Ascending aorta (tissue), 2 donors: ENCODE data around the gene PHF2. TPM values are rescaled to one million over a fixed set of nuclear protein-coding genes. Genes with fewer than 3 reads are reported as not detected.

Experiments used
- DNase-seq, 2 donors: peaks; one replicate each; pipeline ENCODE4 v3.0.0-alpha.2; 2019; ENCODE audit warnings: low spot score in 2 of 2
- H3K27ac ChIP-seq, 2 donors: fragments of 200-600 bp; sonication (generic); one replicate each; pipeline ENCODE4 v1.5.1; 2016 to 2017; ENCODE audit warnings: mild to moderate bottlenecking in 1 of 2
- H3K27me3 ChIP-seq: fragments of 200-600 bp; sonication (generic); one replicate; pipeline ENCODE4 v1.5.1; 2017
- H3K36me3 ChIP-seq, 2 donors: fragments of 200-600 bp; sonication (generic); one replicate each; pipeline ENCODE4 v1.5.1; 2016
- H3K4me1 ChIP-seq, 2 donors: fragments of 200-600 bp; sonication (generic); one replicate each; pipeline ENCODE4 v1.5.1; 2016 to 2017; ENCODE audit warnings: mild to moderate bottlenecking in 1 of 2
- H3K4me3 ChIP-seq, 2 donors: fragments of 200-600 bp; sonication (generic); one replicate each; pipeline ENCODE4 v1.5.1; 2016 to 2017; ENCODE audit warnings: mild to moderate bottlenecking in 1 of 2
- H3K9me3 ChIP-seq, 2 donors: fragments of 200-600 bp; sonication (generic); one replicate each; pipeline ENCODE4 v1.5.1; 2016
- intact Hi-C: fragments of 100-400 bp; cut with DNase I; formaldehyde crosslinking; loops from one replicate; pipeline ENCODE4 v1.15.1; 2023
- total RNA-seq: library from RNA; depleted of rRNA; stranded (reverse); fragments of >200 nt; gene quantifications from one replicate; pipeline ENCODE4 v1.1.0, GENCODE V29; 2016
- TF ChIP-seq, protein P1 (sequence below), 3 experiments: fragments of 200-600 bp in 2 of 3; fragments of 450-650 bp in 1 of 3; sonication (generic) in 2 of 3; IDR thresholded peaks; one replicate each; pipeline ENCODE4 v1.5.1; 2016 to 2019; ENCODE audit warnings: antibody characterized with exemption in 3 of 3, mild to moderate bottlenecking in 1 of 3, moderate library complexity in 1 of 3

The PHF2 gene
- total RNA-seq, 1 donor from 2014 or later, result 45.1 TPM

DNA sequence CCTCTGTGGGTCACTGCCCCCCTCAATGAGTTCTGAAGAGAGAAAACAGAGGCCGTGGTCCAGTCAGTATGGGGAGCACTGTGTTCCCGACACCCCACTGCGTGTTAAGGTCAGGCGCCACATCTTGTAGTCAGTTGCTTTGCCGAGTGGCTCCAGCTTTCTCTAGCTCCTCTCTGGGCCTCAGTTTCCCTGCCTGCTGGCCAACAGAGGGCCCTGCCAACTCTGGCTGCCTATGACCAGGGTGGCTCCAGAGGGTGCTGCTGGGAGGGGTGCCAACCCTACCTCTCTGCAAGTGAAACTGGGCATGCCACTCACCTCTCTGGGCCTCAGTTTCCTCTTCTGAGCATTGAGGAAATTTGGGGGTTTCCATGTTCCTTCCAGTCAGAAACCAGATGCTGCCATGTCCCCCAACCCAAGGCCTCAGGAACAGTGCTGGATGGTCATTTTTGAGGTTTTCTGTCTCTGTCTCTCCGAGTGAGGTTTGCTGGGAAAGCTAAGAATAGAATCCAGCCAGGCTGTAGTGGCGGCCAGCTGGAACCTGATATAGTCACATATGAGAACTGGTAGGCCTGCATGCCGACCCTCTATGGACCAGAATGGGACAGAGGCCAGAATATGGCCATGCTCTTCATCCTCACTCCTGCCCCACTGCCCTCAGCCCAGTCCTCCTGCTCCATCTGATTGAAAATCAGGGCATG, 132.1 kb downstream of the PHF2 start:
- no peak for DNase-seq
- H3K9me3 ChIP-seq, result peaks cover 0 to 3% of the 10 kb centered on the region in 2 donors
- TF ChIP-seq, protein P1, sequence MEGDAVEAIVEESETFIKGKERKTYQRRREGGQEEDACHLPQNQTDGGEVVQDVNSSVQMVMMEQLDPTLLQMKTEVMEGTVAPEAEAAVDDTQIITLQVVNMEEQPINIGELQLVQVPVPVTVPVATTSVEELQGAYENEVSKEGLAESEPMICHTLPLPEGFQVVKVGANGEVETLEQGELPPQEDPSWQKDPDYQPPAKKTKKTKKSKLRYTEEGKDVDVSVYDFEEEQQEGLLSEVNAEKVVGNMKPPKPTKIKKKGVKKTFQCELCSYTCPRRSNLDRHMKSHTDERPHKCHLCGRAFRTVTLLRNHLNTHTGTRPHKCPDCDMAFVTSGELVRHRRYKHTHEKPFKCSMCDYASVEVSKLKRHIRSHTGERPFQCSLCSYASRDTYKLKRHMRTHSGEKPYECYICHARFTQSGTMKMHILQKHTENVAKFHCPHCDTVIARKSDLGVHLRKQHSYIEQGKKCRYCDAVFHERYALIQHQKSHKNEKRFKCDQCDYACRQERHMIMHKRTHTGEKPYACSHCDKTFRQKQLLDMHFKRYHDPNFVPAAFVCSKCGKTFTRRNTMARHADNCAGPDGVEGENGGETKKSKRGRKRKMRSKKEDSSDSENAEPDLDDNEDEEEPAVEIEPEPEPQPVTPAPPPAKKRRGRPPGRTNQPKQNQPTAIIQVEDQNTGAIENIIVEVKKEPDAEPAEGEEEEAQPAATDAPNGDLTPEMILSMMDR (IDR thresholded peaks at IDR 0.05), result no peak
- intact Hi-C loops, result no loop called here
- H3K4me3 ChIP-seq, result no peak overlapping the region
- no peak overlapping the region for H3K27ac ChIP-seq
- H3K36me3 ChIP-seq, result no peaks in the 10 kb centered on the region
- H3K27me3 ChIP-seq, result no peaks in the 10 kb centered on the region
- no peaks in the 10 kb centered on the region for H3K4me1 ChIP-seq

DNA sequence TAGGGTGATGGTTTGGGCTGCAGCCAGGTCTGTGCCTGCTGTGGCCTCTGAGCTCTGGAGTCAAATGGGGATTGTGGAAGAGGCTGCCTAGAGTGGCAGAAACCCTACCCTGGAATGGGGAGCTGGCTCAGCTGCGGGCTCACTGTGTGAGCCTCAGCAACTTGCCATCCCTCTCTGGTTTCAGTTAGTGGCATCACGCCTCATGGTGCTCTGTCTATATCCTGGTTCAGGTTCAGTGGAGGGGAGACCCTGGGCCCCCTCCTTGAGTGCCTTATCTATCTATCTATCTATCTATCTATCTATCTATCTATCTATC, 132.6 kb downstream of the PHF2 start:
- H3K36me3 ChIP-seq, result no peaks in the 10 kb centered on the region

GRCh38 chr9:93709600-93710369, 133.4 kb downstream of the PHF2 start:
- Histone ChIP-seq H3K27ac (no peak overlapping the region), H3K27me3 (no peaks in the 10 kb centered on the region), H3K4me1 (no peaks in the 10 kb centered on the region), H3K4me3 (no peak overlapping the region), H3K36me3 (no peaks in the 10 kb centered on the region), H3K9me3 (peaks cover 0 to 3% of the 10 kb centered on the region in 2 donors)
- peak in 1 of 2 donors; percentile 31 for DNase-seq
- intact Hi-C loops, result no loop called here
- TF ChIP-seq, protein P1 (IDR thresholded peaks at IDR 0.05), result no peak

More for the DNA sequence above, 132.6 kb downstream of the PHF2 start:
- peaks cover 0 to 3% of the 10 kb centered on the region in 2 donors for H3K9me3 ChIP-seq
- no peaks in the 10 kb centered on the region for H3K4me1 ChIP-seq
- H3K27ac ChIP-seq, result no peak overlapping the region
- intact Hi-C loops, result no loop called here
- no peak overlapping the region for H3K4me3 ChIP-seq
- no peaks in the 10 kb centered on the region for H3K27me3 ChIP-seq
- TF ChIP-seq, protein P1 (IDR thresholded peaks at IDR 0.05), result no peak
- no peak for DNase-seq

DNA sequence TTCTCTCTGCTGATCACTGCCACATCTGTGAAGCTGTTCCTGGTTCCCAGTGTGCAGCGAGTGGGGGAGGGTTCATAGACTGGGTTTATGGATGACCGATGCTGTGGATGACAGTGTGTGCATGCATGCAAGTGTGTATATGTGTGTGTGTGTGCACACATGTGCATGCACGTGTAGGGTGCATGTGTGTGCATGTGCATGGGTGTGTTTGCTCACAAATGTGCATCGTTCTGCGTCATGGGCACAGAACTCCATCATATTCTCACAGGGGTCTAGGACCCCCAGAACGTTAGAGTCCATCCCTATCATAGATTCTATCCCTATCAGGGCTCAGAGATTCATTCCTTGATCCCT, 134.0 kb downstream of the PHF2 start:
- DNase-seq, result no peak
- TF ChIP-seq, protein P1 (IDR thresholded peaks at IDR 0.05), result no peak
- H3K4me1 ChIP-seq, result no peaks in the 10 kb centered on the region
- H3K36me3 ChIP-seq, result no peaks in the 10 kb centered on the region
- no peak overlapping the region for H3K27ac ChIP-seq
- no peaks in the 10 kb centered on the region for H3K9me3 ChIP-seq
- no peak overlapping the region for H3K4me3 ChIP-seq
- intact Hi-C loops, result no loop called here
- no peaks in the 10 kb centered on the region for H3K27me3 ChIP-seq

DNA sequence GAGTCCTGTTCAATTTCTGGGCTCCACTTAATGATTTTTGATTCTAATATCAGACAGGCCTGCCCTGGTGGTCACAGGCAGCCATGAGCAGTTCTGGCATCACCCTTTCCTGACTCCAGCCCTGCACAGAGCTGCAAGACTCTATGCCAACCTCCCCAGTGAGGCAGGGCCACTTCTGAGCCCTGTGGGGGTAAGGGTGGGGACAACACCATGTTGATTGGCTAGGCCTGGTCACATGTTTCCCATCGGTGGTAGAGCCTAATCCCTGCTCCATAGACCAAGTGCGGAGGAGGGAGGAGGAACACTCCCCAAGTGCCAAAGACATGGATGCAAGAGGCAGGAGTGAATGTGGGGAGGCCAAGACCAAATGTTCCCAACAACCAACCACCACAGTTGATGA, 134.6 kb downstream of the PHF2 start:
- Histone ChIP-seq H3K36me3 (no peaks in the 10 kb centered on the region), H3K4me3 (no peak overlapping the region), H3K9me3 (no peaks in the 10 kb centered on the region), H3K4me1 (no peaks in the 10 kb centered on the region), H3K27me3 (no peaks in the 10 kb centered on the region), H3K27ac (no peak overlapping the region)
- intact Hi-C loops, result no loop called here
- no peak for DNase-seq
- TF ChIP-seq, protein P1 (IDR thresholded peaks at IDR 0.05), result no peak
